AG04450 (cell line): ENCODE data around the gene EPO. TPM values are rescaled to one million over a fixed set of nuclear protein-coding genes. Genes with fewer than 3 reads are reported as not detected.
"Not testable (repeated sequence)": the region's sequence is repeated elsewhere in the genome, so short reads cannot be mapped to it uniquely, and the experiment has no call there.

Experiments used
- CTCF ChIA-PET: fragments of 300-600, 350-600 bp; formaldehyde crosslinking; extraction: SDS; loops from one replicate; lab custom pipeline; 2022; ENCODE audit warnings: antibody characterized with exemption, inconsistent platforms; lab: Charles Lee
- POLR2A ChIA-PET: fragments of 350-600 bp; formaldehyde crosslinking; extraction: SDS; loops from one replicate; lab custom pipeline; 2021; ENCODE audit warnings: antibody characterized with exemption, inconsistent platforms; lab: Yijun Ruan, JAX
- DNase-seq: peaks from one replicate; pipeline ENCODE4 v3.0.0-alpha.2; 2011; ENCODE audit warnings: low read depth, low spot score
- H3K27ac ChIP-seq: one replicate; pipeline ENCODE4 v1.5.1; 2012; ENCODE audit warnings: low read depth, low read length, control low read depth
- H3K27me3 ChIP-seq: one replicate; pipeline ENCODE4 v1.6.0; 2012; ENCODE audit warnings: low read length; ENCODE audit not compliant: control insufficient read depth, insufficient read depth
- H3K4me3 ChIP-seq: 2 replicates; pipeline ENCODE4 v1.5.1; 2011; ENCODE audit warnings: mild to moderate bottlenecking, low read depth, low read length, control low read depth
- H3K9me3 ChIP-seq: 2 replicates; pipeline ENCODE4 v1.5.1; 2012; ENCODE audit warnings: low read length; ENCODE audit not compliant: control insufficient read depth, insufficient read depth
- CTCF ChIP-seq: IDR thresholded peaks from 2 replicates; pipeline ENCODE4 v1.5.1; 2011; ENCODE audit warnings: low read depth, low read length, control low read depth, inconsistent platforms
- polyA plus RNA-seq: library from polyadenylated mRNA; depleted of rRNA; stranded (reverse); fragments of >200 nt; gene quantifications from 2 replicates; pipeline ENCODE4 v1.2.3, GENCODE V29; 2011

Gene EPO
- polyA plus RNA-seq, 1 experiment = not detected

- Histone ChIP-seq H3K9me3 (no peaks in the 10 kb centered on the region; the same call in 1 of the 2 replicates), H3K4me3 (no peak overlapping the region), H3K27ac (no peak overlapping the region), H3K27me3 (peaks cover 7% of the 10 kb centered on the region)
- ChIA-PET CTCF (interaction anchor here (0.6 kb wide), 1 partner anchor 8 kb away, joined by 3 read pairs; no protein-coding TSS in a partner anchor), POLR2A (no interaction called here)
- DNase-seq = no peak
- no peak for TF ChIP-seq CTCF
Observed at GRCh38 chr7:100711369-100711768, 8.9 kb upstream of the EPO start.

GRCh38 chr7:100714725-100715124, 5.5 kb upstream of the EPO start:
- no peak for TF ChIP-seq CTCF
- CTCF ChIA-PET = interaction anchor here (1.8 kb wide), 2 partner anchors 9 to 137 kb away, joined by 5 to 6 read pairs; partner anchors contain the start of genes POP7 and SLC12A9
- POLR2A ChIA-PET = no interaction called here
- H3K9me3 ChIP-seq = peaks cover 22% of the 10 kb centered on the region
- no peak overlapping the region for H3K4me3 ChIP-seq
- no peak for DNase-seq
- no peak overlapping the region for H3K27ac ChIP-seq
- peaks cover 20% of the 10 kb centered on the region for H3K27me3 ChIP-seq

DNA sequence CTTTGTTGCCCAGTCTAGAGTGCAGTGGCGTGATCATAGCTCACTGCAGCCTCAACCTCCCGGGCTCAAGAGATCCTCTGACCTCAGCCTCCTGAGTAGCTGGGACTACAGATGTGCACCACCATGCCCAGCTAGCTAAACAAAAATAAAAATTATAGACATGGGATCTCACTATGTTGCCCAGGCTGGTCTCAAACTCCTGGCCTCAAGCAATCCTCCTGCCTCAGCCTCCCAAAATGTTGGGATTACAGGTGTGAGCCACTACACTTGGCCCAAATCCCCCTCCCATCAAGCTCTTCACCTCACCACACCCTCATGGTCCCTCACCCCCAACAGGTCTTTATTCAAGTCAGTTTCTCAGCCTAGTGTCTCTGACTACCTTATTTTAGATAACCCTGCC, 3.2 kb upstream of the EPO start:
- H3K27ac ChIP-seq, POLR2A ChIA-PET, DNase-seq, H3K4me3 ChIP-seq: not testable (repeated sequence)
- Histone ChIP-seq H3K9me3 (peaks cover 22% of the 10 kb centered on the region), H3K27me3 (peaks cover 42% of the 10 kb centered on the region)
- CTCF ChIA-PET = interaction anchor here (1.2 to 1.9 kb wide), 3 partner anchors 8 to 135 kb away, joined by 3 to 8 read pairs (median 4); partner anchors contain the start of genes POP7 and SLC12A9

DNA sequence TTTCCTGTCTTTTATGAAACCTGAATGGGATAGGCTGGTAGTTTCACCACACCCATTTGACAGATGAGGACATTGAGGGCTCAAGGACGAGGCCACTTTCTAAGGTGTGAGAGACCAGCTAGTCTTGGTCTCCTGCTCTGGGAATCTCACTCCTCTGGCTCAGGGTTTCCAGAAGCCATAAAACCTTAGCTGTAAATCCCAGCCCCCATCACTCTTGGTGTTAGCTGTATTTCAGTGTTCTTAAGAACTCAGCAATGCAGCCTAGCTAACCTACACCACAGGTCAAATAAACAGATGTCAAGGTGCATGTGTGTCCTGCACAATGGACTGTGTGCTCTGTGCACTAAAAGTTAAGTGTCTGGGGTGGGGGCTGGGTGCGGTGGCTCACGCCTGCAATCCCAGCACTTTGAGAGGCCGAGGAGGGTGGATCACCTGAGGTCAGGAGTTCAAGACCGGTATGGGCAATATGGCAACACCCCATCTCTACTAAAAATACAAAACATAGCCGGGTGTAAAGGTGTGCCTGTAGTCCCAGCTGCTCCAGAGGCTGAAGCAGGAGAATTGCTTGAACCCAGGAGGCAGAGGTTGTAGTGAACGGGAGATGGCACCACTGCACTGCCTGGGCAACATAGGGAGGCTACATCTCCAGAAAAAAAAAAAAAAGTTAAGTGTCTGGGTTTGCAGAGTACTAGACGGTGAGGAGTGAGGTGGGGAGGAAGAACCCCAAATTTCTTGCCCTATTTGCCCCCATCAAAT, 567 bp upstream of the EPO start:
- TF ChIP-seq CTCF = peak; percentile 49
- ChIA-PET POLR2A (interaction anchor here (1.3 kb wide), 1 partner anchor 133 kb away, joined by 7 read pairs; the partner anchor contains the start of gene SLC12A9), CTCF (interaction anchor here (0.7 to 3.9 kb wide), 7 partner anchors 8 to 358 kb away, joined by 3 to 37 read pairs (median 3); partner anchors contain the start of genes POP7 and SLC12A9)
- peak; percentile 11 for DNase-seq
- peaks cover 59% of the 10 kb centered on the region for H3K27me3 ChIP-seq
- no peak overlapping the region for H3K4me3 ChIP-seq
- peaks cover 22% of the 10 kb centered on the region for H3K9me3 ChIP-seq
- H3K27ac ChIP-seq = no peak overlapping the region

DNA sequence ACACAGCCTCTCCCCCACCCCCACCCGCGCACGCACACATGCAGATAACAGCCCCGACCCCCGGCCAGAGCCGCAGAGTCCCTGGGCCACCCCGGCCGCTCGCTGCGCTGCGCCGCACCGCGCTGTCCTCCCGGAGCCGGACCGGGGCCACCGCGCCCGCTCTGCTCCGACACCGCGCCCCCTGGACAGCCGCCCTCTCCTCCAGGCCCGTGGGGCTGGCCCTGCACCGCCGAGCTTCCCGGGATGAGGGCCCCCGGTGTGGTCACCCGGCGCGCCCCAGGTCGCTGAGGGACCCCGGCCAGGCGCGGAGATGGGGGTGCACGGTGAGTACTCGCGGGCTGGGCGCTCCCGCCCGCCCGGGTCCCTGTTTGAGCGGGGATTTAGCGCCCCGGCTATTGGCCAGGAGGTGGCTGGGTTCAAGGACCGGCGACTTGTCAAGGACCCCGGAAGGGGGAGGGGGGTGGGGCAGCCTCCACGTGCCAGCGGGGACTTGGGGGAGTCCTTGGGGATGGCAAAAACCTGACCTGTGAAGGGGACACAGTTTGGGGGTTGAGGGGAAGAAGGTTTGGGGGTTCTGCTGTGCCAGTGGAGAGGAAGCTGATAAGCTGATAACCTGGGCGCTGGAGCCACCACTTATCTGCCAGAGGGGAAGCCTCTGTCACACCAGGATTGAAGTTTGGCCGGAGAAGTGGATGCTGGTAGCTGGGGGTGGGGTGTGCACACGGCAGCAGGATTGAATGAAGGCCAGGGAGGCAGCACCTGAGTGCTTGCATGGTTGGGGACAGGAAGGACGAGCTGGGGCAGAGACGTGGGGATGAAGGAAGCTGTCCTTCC, 620 bp downstream of the EPO start:
- ChIA-PET CTCF (interaction anchor here (0.6 to 3.9 kb wide), 3 partner anchors 12 to 131 kb away, joined by 3 to 37 read pairs (median 3); partner anchors contain the start of genes EPHB4 and SLC12A9), POLR2A (interaction anchor here (1.3 kb wide), 1 partner anchor 131 kb away, joined by 7 read pairs; the partner anchor contains the start of gene SLC12A9)
- Histone ChIP-seq H3K4me3 (no peak overlapping the region), H3K27ac (no peak overlapping the region), H3K27me3 (peaks cover 52% of the 10 kb centered on the region), H3K9me3 (peaks cover 22% of the 10 kb centered on the region)
- TF ChIP-seq CTCF = no peak
- DNase-seq = no peak
